Cardiac septum (tissue), 1 donor: ENCODE data around the gene PNPLA8. TPM values are rescaled to one million over a fixed set of nuclear protein-coding genes. Genes with fewer than 3 reads are reported as not detected.

Experiments
- DNase-seq: peaks from one replicate; pipeline ENCODE4 v3.0.0-alpha.2; 2020; ENCODE audit warnings: low spot score
- intact Hi-C: fragments of 100-400 bp; cut with DNase I; formaldehyde crosslinking; loops from one replicate; pipeline ENCODE4 v1.14.0; 2022
- total RNA-seq: library from RNA; stranded (reverse); fragmentation: NEBNext Ultra II Directional; extraction: Animal tissue kit (Norgen Biotek cat#: 25700); gene quantifications from one replicate; pipeline ENCODE4 v1.2.1, GENCODE V29; 2021
- donor health status: DM: no; HTN: no; CAD: no.

Gene PNPLA8
- total RNA-seq, 1 donor from 2014 or later, result 31.9 TPM

GRCh38 chr7:108453320-108453719 lies 72.6 kb downstream of the PNPLA8 start:
- no peak for DNase-seq
- intact Hi-C loops, result no loop called here

GRCh38 chr7:108452707-108453106 lies 73.2 kb downstream of the PNPLA8 start:
- DNase-seq, result no peak
- intact Hi-C loops, result no loop called here

GRCh38 chr7:108451296-108451848 lies 74.6 kb downstream of the PNPLA8 start:
- no peak for DNase-seq
- intact Hi-C loops, result no loop called here

GRCh38 chr7:108450160-108450559 lies 75.8 kb downstream of the PNPLA8 start:
- intact Hi-C loops, result no loop called here
- DNase-seq, result no peak

- no peak for DNase-seq
- intact Hi-C loops, result no loop called here
These were observed 76.4 kb downstream of the PNPLA8 start for GRCh38 chr7:108449521-108449920.

GRCh38 chr7:108448584-108449505 lies 77.1 kb downstream of the PNPLA8 start:
- DNase-seq, result no peak
- intact Hi-C loops, result no loop called here

GRCh38 chr7:108442039-108442568 lies 83.8 kb downstream of the PNPLA8 start:
- no peak for DNase-seq
- intact Hi-C loops, result no loop called here

- intact Hi-C loops, result no loop called here
- no peak for DNase-seq
These were observed 84.5 kb downstream of the PNPLA8 start for GRCh38 chr7:108441392-108441955.

- no peak for DNase-seq
- intact Hi-C loops, result no loop called here
These were observed 85.3 kb downstream of the PNPLA8 start for GRCh38 chr7:108440613-108441012.

GRCh38 chr7:108436906-108437305 lies 89.0 kb downstream of the PNPLA8 start:
- intact Hi-C loops, result no loop called here
- no peak for DNase-seq

GRCh38 chr7:108434010-108434409 lies 91.9 kb downstream of the PNPLA8 start:
- intact Hi-C loops, result no loop called here

GRCh38 chr7:108431099-108431498 lies 94.8 kb downstream of the PNPLA8 start:
- intact Hi-C loops, result no loop called here
- no peak for DNase-seq

More at GRCh38 chr7:108434010-108434409, 91.9 kb downstream of the PNPLA8 start:
- DNase-seq, result no peak

GRCh38 chr7:108430664-108431063 lies 95.3 kb downstream of the PNPLA8 start:
- intact Hi-C loops, result no loop called here
- DNase-seq, result no peak

GRCh38 chr7:108427766-108428165 lies 98.2 kb downstream of the PNPLA8 start:
- DNase-seq, result no peak
- intact Hi-C loops, result no loop called here

GRCh38 chr7:108425714-108426275 lies 100.1 kb downstream of the PNPLA8 start:
- no peak for DNase-seq
- intact Hi-C loops, result no loop called here

- intact Hi-C loops, result no loop called here
- no peak for DNase-seq
These were observed 101.9 kb downstream of the PNPLA8 start for GRCh38 chr7:108424013-108424412.

- no peak for DNase-seq
- intact Hi-C loops, result no loop called here
These were observed 102.6 kb downstream of the PNPLA8 start for GRCh38 chr7:108423089-108423989.

GRCh38 chr7:108421720-108422331 lies 104.1 kb downstream of the PNPLA8 start:
- DNase-seq, result no peak
- intact Hi-C loops, result no loop called here
